B cell (primary cell): ENCODE data around the gene RAP2A. TPM values are rescaled to one million over a fixed set of nuclear protein-coding genes. Genes with fewer than 3 reads are reported as not detected.

Source experiments
- ATAC-seq: fragments of 200-7000 bp; cut with Tn5 transposase; one replicate; pipeline ENCODE4 v1.10.0; 2021; ENCODE audit warnings: low read depth, mild to moderate bottlenecking, moderate number of reproducible peaks, moderate library complexity
- CTCF ChIA-PET: fragments of 350-600 bp; sonication (Branson Sonifier 250); formaldehyde crosslinking; loops from one replicate; lab custom pipeline; 2021; ENCODE audit warnings: antibody characterized with exemption, inconsistent platforms; lab: Charles Lee
- POLR2A ChIA-PET: fragments of 350-600 bp; sonication (Branson Sonifier 250); formaldehyde crosslinking; loops from one replicate; lab custom pipeline; 2021; ENCODE audit warnings: antibody characterized with exemption; lab: Charles Lee
- DNase-seq: peaks from one replicate; pipeline ENCODE4 v3.0.0; 2013
- H2AFZ ChIP-seq: 2 replicates; pipeline ENCODE4 v1.6.1; 2012; ENCODE audit warnings: mild to moderate bottlenecking, low read depth, low read length; ENCODE audit not compliant: insufficient read depth, poor library complexity, severe bottlenecking
- H3K27ac ChIP-seq, 2 donors: 1 replicate in 1 of 2; 2 replicates in 1 of 2; pipeline ENCODE4 v1.5.1; 2012 to 2013; ENCODE audit warnings: low read length in 2 of 2, mild to moderate bottlenecking in 2 of 2, moderate library complexity in 1 of 2
- H3K27me3 ChIP-seq, 4 experiments: fragments of 200-600 bp in 1 of 4; sonication (generic) in 1 of 4; replicated peaks in 1 of 4; 1 replicate in 2 of 4; 2 replicates in 2 of 4; pipeline versions ENCODE4 v1.6.1 to v1.7.0; 2013 to 2016; ENCODE audit warnings: low read length in 3 of 4, mild to moderate bottlenecking in 2 of 4, mixed read lengths in 1 of 4, moderate library complexity in 1 of 4; ENCODE audit not compliant: insufficient read depth in 4 of 4, control insufficient read depth in 3 of 4; ENCODE audit errors: control extremely low read depth in 1 of 4
- H3K36me3 ChIP-seq, 2 experiments: replicated peaks in 1 of 2; 1 replicate in 1 of 2; 2 replicates in 1 of 2; pipeline versions ENCODE4 v1.6.1 to v1.7.1; 2013; ENCODE audit warnings: low read length in 1 of 2; ENCODE audit not compliant: insufficient read depth in 2 of 2, control insufficient read depth in 1 of 2; ENCODE audit errors: control extremely low read depth in 1 of 2, extremely low read depth in 1 of 2
- H3K4me1 ChIP-seq, 2 donors: fragments of 200-600 bp in 1 of 2; sonication (generic) in 1 of 2; 1 replicate in 1 of 2; 2 replicates in 1 of 2; pipeline versions ENCODE4 v1.5.1 to v1.6.1; 2013 to 2017; ENCODE audit warnings: low read length in 2 of 2; ENCODE audit not compliant: control insufficient read depth in 2 of 2, insufficient read depth in 2 of 2
- H3K4me2 ChIP-seq: replicated peaks from 2 replicates; pipeline ENCODE3; 2012; ENCODE audit warnings: mild to moderate bottlenecking, low read depth, low read length; ENCODE audit not compliant: poor library complexity, severe bottlenecking
- H3K4me3 ChIP-seq, 5 experiments: fragments of 200-600 bp in 1 of 5; sonication (generic) in 1 of 5; 1 replicate in 3 of 5; 2 replicates in 2 of 5; pipeline versions ENCODE4 v1.5.1 to v1.7.0; 2011 to 2016; ENCODE audit warnings: low read length in 4 of 5, mild to moderate bottlenecking in 4 of 5, low read depth in 2 of 5, control low read depth in 1 of 5, moderate library complexity in 1 of 5; ENCODE audit not compliant: insufficient read depth in 1 of 5; ENCODE audit errors: control extremely low read depth in 1 of 5, extremely low read depth in 1 of 5
- H3K79me2 ChIP-seq: fragments of 200-600 bp; sonication (generic); one replicate; pipeline ENCODE4 v1.6.0; 2016; ENCODE audit warnings: low read length; ENCODE audit not compliant: control insufficient read depth, insufficient read depth
- H3K9ac ChIP-seq: fragments of 200-600 bp; sonication (generic); 2 replicates; pipeline ENCODE4 v1.6.1; 2017; ENCODE audit warnings: mild to moderate bottlenecking, low read length, moderate library complexity
- H3K9me3 ChIP-seq, 3 donors: one replicate each; pipeline versions ENCODE4 v1.6.1 to v1.7.1; 2013; ENCODE audit warnings: low read length in 2 of 3; ENCODE audit not compliant: control insufficient read depth in 2 of 3, insufficient read depth in 1 of 3; ENCODE audit errors: control extremely low read depth in 1 of 3
- H4K20me1 ChIP-seq: 2 replicates; pipeline ENCODE4 v1.6.0; 2012; ENCODE audit warnings: mild to moderate bottlenecking, low read length; ENCODE audit not compliant: insufficient read depth, control insufficient read depth, poor library complexity, severe bottlenecking
- H3K27ac Mint-ChIP-seq: one replicate; pipeline ENCODE4 v1.8.0; 2021; ENCODE audit warnings: mixed read lengths
- H3K27me3 Mint-ChIP-seq: one replicate; pipeline ENCODE4 v1.8.0; 2021; ENCODE audit warnings: mixed read lengths
- H3K4me1 Mint-ChIP-seq: one replicate; pipeline ENCODE4 v1.8.0; 2021; ENCODE audit warnings: mixed read lengths
- H3K4me3 Mint-ChIP-seq: one replicate; pipeline ENCODE4 v1.8.0; 2021; ENCODE audit warnings: mixed read lengths
- H3K9me3 Mint-ChIP-seq: one replicate; pipeline ENCODE4 v1.8.0; 2022; ENCODE audit warnings: mixed read lengths; ENCODE audit not compliant: insufficient read depth
- CTCF ChIP-seq: fragments of 200-600 bp; IDR thresholded peaks from one replicate; pipeline ENCODE4 v1.8.0; 2022; ENCODE audit warnings: antibody characterized with exemption, mild to moderate bottlenecking
- EZH2 ChIP-seq: IDR thresholded peaks from 2 replicates; pipeline ENCODE4 v1.6.1; 2012; ENCODE audit warnings: borderline replicate concordance, low read depth, mild to moderate bottlenecking, moderate library complexity, low read length; ENCODE audit not compliant: insufficient read depth, poor library complexity, severe bottlenecking
- WGBS: methylation state at CpG from one replicate; pipeline ENCODE4 v1.1.5; 2013; ENCODE audit warnings: missing lambda C conversion rate; ENCODE audit not compliant: insufficient coverage; 5-methylcytosine and 5-hydroxymethylcytosine counted together
- intact Hi-C: fragments of 100-400 bp; cut with micrococcal nuclease; formaldehyde crosslinking; loops from one replicate; pipeline ENCODE4 v1.10.0; 2022
- polyA plus RNA-seq: library from polyadenylated mRNA; depleted of rRNA; stranded (reverse); fragments of >200 nt; gene quantifications from 2 replicates; pipeline ENCODE4 v1.2.3, GENCODE V29; 2012
- total RNA-seq, 2 donors: library from RNA; stranded (reverse); fragments of 120-200 nt in 1 of 2; gene quantifications; 1 replicate in 1 of 2; 2 replicates in 1 of 2; pipeline versions ENCODE4 v1.2.3 to v1.2.4, GENCODE V29; 2013 to 2022

Gene RAP2A
- total and polyA plus RNA-seq, 2 donors (not counting 1 experiment from before 2014, with no cell fraction given), result 2.1 to 24.1 TPM

GRCh38 chr13:97390941-97391600 lies 42.9 kb upstream of the RAP2A start:
- no CpG with 5 or more reads among the region's 3 CpGs for WGBS
- CTCF ChIA-PET, result interaction anchor here (1.2 kb wide), 1 partner anchor 35 kb away, joined by 3 read pairs; no protein-coding TSS in a partner anchor

More at GRCh38 chr13:97390941-97391600, 42.9 kb upstream of the RAP2A start:
- H3K9me3 ChIP-seq, result no peaks in the 10 kb centered on the region
- no peak for ATAC-seq
- H3K27ac ChIP-seq, result no peak overlapping the region
- H3K4me3 Mint-ChIP-seq, result no peak overlapping the region
- H3K27me3 ChIP-seq, result no peaks in the 10 kb centered on the region
- H3K4me3 ChIP-seq, result no peak overlapping the region
- H3K79me2 ChIP-seq, result no peaks in the 10 kb centered on the region
- H3K4me2 ChIP-seq, result no peak overlapping the region
- H4K20me1 ChIP-seq, result no peaks in the 10 kb centered on the region
- intact Hi-C loops, result no loop called here
- POLR2A ChIA-PET, result no interaction called here
- no peak overlapping the region for H3K9ac ChIP-seq
- no peak for DNase-seq
- peaks cover 23% of the 10 kb centered on the region for H3K4me1 Mint-ChIP-seq
- H3K27me3 Mint-ChIP-seq, result no peaks in the 10 kb centered on the region
- TF ChIP-seq CTCF, result no peak
- no peak for TF ChIP-seq EZH2
- no peak overlapping the region for H3K27ac Mint-ChIP-seq
- no peaks in the 10 kb centered on the region for H3K9me3 Mint-ChIP-seq
- H3K36me3 ChIP-seq, result peaks cover 0 to 17% of the 10 kb centered on the region in 2 experiments
- H3K4me1 ChIP-seq, result peaks cover 12 to 16% of the 10 kb centered on the region in 2 donors
- no peak overlapping the region for H2AFZ ChIP-seq
